Measurements from ENCODE around the gene CYP1A2.
"Not testable (repeated sequence)": the region's sequence is repeated elsewhere in the genome, so short reads cannot be mapped to it uniquely, and the experiment has no call there.

DNA sequence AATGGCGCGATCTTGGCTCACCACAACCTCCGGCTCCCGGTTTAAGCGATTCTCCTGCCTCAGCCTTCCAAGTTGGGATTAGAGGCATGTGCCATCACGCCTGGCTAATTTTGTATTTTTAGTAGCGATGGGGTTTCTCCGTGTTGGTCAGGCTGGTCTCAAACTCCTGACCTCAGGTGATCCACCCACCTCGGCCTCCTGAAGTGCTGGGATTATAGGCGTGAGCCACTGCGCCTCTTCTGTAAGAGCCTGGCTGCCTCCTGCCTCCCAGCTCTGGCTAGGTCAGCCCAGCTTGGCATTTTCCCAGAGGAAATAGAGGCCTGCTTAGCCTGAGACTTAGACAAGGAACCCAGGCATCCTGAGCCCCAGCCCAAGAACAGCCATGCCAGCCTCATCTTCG lies 37.4 kb downstream of the CYP1A2 start:
- TF ChIP-seq CTCF, POLR2AphosphoS5, POLR2A, EP300 (IDR thresholded peaks at IDR 0.05): not testable (repeated sequence)

Data from upper lobe of left lung (tissue), 4 donors.